Aorta (tissue), 5 donors: Measurements from ENCODE around the gene ATP6V1G2. TPM values are rescaled to one million over a fixed set of nuclear protein-coding genes. Genes with fewer than 3 reads are reported as not detected.

Experiments used
- ATAC-seq: fragments of 200-7000 bp; cut with Tn5 transposase; one replicate; pipeline ENCODE4 v1.9.1; 2022; ENCODE audit warnings: moderate library complexity; ENCODE audit not compliant: low FRiP score
- DNase-seq, 2 donors: peaks; one replicate each; pipeline ENCODE4 v3.0.0-alpha.2; 2020
- H3K27ac ChIP-seq, 2 donors: one replicate each; pipeline ENCODE4 v1.5.1; 2013; ENCODE audit warnings: low read length in 2 of 2, mild to moderate bottlenecking in 2 of 2, moderate library complexity in 2 of 2, control low read depth in 1 of 2, inconsistent platforms in 1 of 2, low read depth in 1 of 2
- H3K27me3 ChIP-seq, 2 donors: one replicate each; pipeline ENCODE4 v1.6.1; 2013; ENCODE audit warnings: control low read depth in 1 of 2, low read length in 1 of 2, mild to moderate bottlenecking in 1 of 2, moderate library complexity in 1 of 2; ENCODE audit not compliant: insufficient read depth in 2 of 2, control insufficient read depth in 1 of 2
- H3K36me3 ChIP-seq, 2 donors: one replicate each; pipeline ENCODE4 v1.6.1; 2013; ENCODE audit warnings: control low read depth in 1 of 2, low read length in 1 of 2, mild to moderate bottlenecking in 1 of 2; ENCODE audit not compliant: insufficient read depth in 2 of 2, control insufficient read depth in 1 of 2
- H3K4me1 ChIP-seq, 2 donors: one replicate each; pipeline ENCODE4 v1.6.1; 2013; ENCODE audit warnings: low read length in 2 of 2, control low read depth in 1 of 2, mild to moderate bottlenecking in 1 of 2, moderate library complexity in 1 of 2; ENCODE audit not compliant: insufficient read depth in 2 of 2, control insufficient read depth in 1 of 2
- H3K4me3 ChIP-seq, 2 donors: one replicate each; pipeline ENCODE4 v1.5.1; 2013; ENCODE audit warnings: low read length in 2 of 2, control low read depth in 1 of 2, mild to moderate bottlenecking in 1 of 2
- H3K9me3 ChIP-seq: one replicate; pipeline ENCODE4 v1.6.1; 2013; ENCODE audit warnings: mild to moderate bottlenecking, low read length; ENCODE audit not compliant: control insufficient read depth
- WGBS, 2 donors: extraction: QIAGEN DNeasy Blood & Tissue Kit; methylation state at CpG; one replicate each; pipeline ENCODE4 v1.1.7; 2013; 5-methylcytosine and 5-hydroxymethylcytosine counted together
- intact Hi-C, 2 donors: fragments of 100-400 bp; cut with DNase I; formaldehyde crosslinking; loops; one replicate each; pipeline versions ENCODE4 v1.14.2 to v1.15.0; 2022
- polyA plus RNA-seq, 2 donors: library from polyadenylated mRNA; stranded (reverse); fragments of 200-250 nt; gene quantifications; one replicate each; pipeline ENCODE4 v1.2.3, GENCODE V29; 2013
- total RNA-seq, 2 donors: library from RNA; stranded (reverse); fragmentation: NEBNext Ultra II Directional; extraction: Animal tissue kit (Norgen Biotek cat#: 25700); gene quantifications; one replicate each; pipeline ENCODE4 v1.2.1, GENCODE V29; 2021
- donor health status: healthy with polysubstance abuse.
- donor health status: Bipolar disorder and iron deficiency.
- donor health status: DM: no; HTN: no; CAD: no.
- donor health status: DM: no; HTN: no; CAD: no.
- donor health status: DM: yes; HTN: yes; CAD: no.

ATP6V1G2 gene
- total and polyA plus RNA-seq, 4 donors: 1.3 to 1.8 (median 1.5) TPM

- 84% methylated on average over 6 of the region's 6 CpGs for WGBS, 2 donors
- Histone ChIP-seq H3K27ac (no peak overlapping the region), H3K36me3 (peaks cover 13 to 28% of the 10 kb centered on the region in 2 donors), H3K9me3 (no peaks in the 10 kb centered on the region), H3K4me1 (peaks cover 0 to 2% of the 10 kb centered on the region in 2 donors), H3K27me3 (no peaks in the 10 kb centered on the region), H3K4me3 (no peak overlapping the region)
- intact Hi-C loops: no loop called here
- ATAC-seq (no peak), DNase-seq (no peak)
These were observed 12.4 kb downstream of the ATP6V1G2 start for GRCh38 chr6:31534011-31534410.

- ATAC-seq (no peak), DNase-seq (no peak)
- 78 to 92% methylated on average over 1 of the region's 1 CpG for WGBS, 2 donors
- H3K27me3 ChIP-seq: no peaks in the 10 kb centered on the region
- H3K4me1 ChIP-seq: no peaks in the 10 kb centered on the region
- intact Hi-C loops: no loop called here
- no peak overlapping the region for H3K4me3 ChIP-seq
- peaks cover 11 to 22% of the 10 kb centered on the region in 2 donors for H3K36me3 ChIP-seq
- H3K9me3 ChIP-seq: no peaks in the 10 kb centered on the region
- H3K27ac ChIP-seq: no peak overlapping the region
These were observed 13.0 kb downstream of the ATP6V1G2 start for GRCh38 chr6:31533455-31533841.

DNA sequence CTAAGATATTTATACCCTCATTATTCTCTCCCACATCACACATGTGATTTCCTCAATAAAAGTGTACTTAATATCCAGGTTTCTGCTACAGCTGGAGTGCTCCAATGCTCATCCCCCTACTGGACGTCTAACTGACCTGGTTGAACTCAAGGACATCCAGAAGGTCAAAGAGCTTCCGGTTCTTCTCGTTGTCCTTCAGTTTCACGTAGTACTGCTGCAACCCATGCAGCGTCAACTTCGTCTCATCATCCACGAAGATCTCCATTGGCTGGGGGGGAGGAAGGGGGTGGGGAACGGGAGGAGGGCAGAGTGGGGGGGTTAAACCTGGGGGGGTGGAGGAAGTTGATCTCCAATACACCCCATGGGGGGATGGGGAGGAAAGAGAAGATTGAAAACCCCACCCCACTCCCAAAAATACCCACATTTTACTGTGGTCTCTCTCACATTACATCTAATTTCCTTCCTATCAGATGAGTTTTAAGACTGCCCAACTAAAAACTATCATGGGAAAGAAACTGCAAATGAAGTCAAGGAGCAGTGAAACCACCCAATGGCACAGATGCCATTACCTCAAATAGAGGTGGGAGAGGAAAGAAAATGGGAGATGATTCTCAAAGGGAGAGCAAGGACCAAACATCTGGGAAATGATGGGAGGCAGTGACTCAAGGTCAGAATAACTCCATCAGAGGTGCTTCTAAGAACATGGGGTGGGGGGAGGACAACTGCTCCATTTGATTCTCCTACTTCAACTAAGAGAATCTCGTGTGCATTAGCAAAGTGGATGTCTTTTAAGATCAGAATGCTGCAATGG lies 13.6 kb downstream of the ATP6V1G2 start:
- Histone ChIP-seq H3K36me3 (peaks cover 9 to 21% of the 10 kb centered on the region in 2 donors), H3K4me3 (no peak overlapping the region), H3K27ac (no peak overlapping the region), H3K4me1 (no peaks in the 10 kb centered on the region), H3K9me3 (no peaks in the 10 kb centered on the region), H3K27me3 (no peaks in the 10 kb centered on the region)
- ATAC-seq (no peak), DNase-seq (no peak)
- intact Hi-C loops: no loop called here
- WGBS, 2 donors: 58 to 65% methylated on average over 9 of the region's 9 CpGs

DNA sequence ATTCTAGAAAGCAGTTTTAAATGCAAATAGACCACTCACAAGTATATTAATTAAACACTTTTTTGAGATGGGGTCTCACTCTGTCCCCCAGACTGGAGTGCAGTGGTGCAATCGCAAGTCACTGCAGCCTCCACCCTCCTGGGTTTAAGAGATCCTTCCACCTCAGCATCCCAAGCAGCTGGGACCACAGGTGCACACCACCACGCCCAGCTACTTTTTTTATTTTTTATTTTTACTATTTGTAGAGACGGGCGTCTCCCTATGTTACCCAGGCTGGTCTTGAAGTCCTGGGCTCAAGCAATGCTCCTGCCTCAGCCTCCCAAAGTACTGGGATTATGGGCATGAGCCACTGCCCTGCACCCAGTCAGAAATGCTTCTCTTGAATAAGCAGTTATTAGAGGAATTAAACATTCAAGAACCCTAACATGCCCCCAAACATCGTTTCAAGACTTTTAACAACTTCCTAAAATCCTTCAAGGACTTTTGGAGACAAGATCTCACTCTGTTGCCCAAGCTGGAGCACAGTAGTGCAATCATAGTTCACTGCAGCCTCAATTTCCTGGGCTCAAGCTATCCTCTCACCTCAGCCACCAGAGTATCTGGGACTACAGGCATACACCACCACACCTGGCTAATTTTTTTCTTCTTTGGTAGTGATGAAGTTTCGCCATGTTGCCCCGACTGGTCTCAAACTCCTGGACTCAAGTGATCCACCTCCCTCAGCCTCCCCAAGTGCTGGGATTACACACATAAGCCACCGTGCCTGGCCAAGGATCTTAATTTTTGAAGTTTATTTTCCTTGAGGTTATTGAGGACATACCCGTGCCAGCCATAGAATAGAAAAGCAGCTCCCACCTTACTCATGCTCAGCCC lies 14.4 kb downstream of the ATP6V1G2 start:
- Histone ChIP-seq H3K27ac (no peak overlapping the region), H3K27me3 (no peaks in the 10 kb centered on the region), H3K9me3 (no peaks in the 10 kb centered on the region), H3K36me3 (peaks cover 9 to 21% of the 10 kb centered on the region in 2 donors), H3K4me1 (no peaks in the 10 kb centered on the region), H3K4me3 (no peak overlapping the region)
- intact Hi-C loops: no loop called here
- WGBS, 2 donors: 63 to 72% methylated on average over 8 to 9 of the region's 9 CpGs
- no peak for DNase-seq
- no peak for ATAC-seq

- no peaks in the 10 kb centered on the region for H3K9me3 ChIP-seq
- ATAC-seq (no peak), DNase-seq (no peak)
- no peaks in the 10 kb centered on the region for H3K27me3 ChIP-seq
- no peak overlapping the region for H3K27ac ChIP-seq
- intact Hi-C loops: no loop called here
- H3K4me1 ChIP-seq: no peaks in the 10 kb centered on the region
- H3K4me3 ChIP-seq: no peak overlapping the region
- 83 to 86% methylated on average over 7 of the region's 7 CpGs for WGBS, 2 donors
- peaks cover 9 to 17% of the 10 kb centered on the region in 2 donors for H3K36me3 ChIP-seq
These were observed 15.2 kb downstream of the ATP6V1G2 start for GRCh38 chr6:31531162-31531561.

GRCh38 chr6:31530659-31531058 lies 15.7 kb downstream of the ATP6V1G2 start:
- no peak for ATAC-seq
- Histone ChIP-seq H3K9me3 (no peaks in the 10 kb centered on the region), H3K27me3 (no peaks in the 10 kb centered on the region), H3K36me3 (peaks cover 9 to 12% of the 10 kb centered on the region in 2 donors), H3K27ac (no peak overlapping the region), H3K4me3 (no peak overlapping the region), H3K4me1 (no peaks in the 10 kb centered on the region)
- 62 to 66% methylated on average over 6 of the region's 6 CpGs for WGBS, 2 donors
- intact Hi-C loops: no loop called here
- DNase-seq: no peak

DNA sequence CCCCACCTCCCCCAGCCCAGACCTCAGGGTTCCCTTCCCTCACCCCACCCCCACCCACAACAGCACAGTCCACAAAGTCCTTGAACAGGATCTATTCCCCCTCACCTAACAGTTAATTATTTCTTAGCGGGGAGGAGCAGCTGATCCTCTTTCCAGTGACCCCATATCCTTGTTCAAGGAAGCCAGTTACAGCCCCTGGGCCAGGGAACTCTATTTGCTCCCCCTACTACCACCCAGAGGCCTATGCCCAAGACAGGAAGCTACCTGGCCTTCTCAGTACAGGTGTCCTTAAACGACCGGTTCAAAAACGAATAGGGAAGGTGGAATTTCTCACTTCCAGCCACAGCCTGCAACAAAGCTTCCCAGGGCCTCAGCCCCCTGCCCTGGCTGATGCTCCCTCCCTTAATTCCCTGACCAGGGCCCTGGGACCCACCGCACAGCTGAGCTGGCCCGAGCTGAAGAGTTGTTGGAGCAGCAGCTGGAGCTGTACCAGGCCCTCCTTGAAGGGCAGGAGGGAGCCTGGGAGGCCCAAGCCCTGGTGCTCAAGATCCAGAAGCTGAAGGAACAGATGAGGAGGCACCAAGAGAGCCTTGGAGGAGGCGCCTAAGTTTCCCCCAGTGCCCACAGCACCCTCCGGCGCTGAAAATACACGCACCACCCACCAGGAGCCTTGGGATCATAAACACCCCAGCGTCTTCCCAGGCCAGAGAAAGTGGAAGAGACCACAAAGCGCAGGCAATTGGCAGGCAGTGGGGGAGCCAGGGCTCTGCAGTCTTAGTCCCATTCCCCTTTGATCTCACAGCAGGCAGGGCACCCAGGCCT lies 16.9 kb downstream of the ATP6V1G2 start:
- DNase-seq (no peak), ATAC-seq (no peak)
- intact Hi-C loops: no loop called here
- Histone ChIP-seq H3K27ac (no peak overlapping the region), H3K9me3 (no peaks in the 10 kb centered on the region), H3K36me3 (peaks cover 5 to 7% of the 10 kb centered on the region in 2 donors), H3K4me1 (no peaks in the 10 kb centered on the region), H3K27me3 (no peaks in the 10 kb centered on the region), H3K4me3 (no peak overlapping the region)
- 40 to 45% methylated on average over 12 of the region's 12 CpGs for WGBS, 2 donors

GRCh38 chr6:31528821-31529328 lies 17.5 kb downstream of the ATP6V1G2 start, which contains the start of gene MCCD1:
TSS of gene MCCD1 (plus strand) at chr6:31528962. CDS start at chr6:31529015, 53 bp downstream.
- ATAC-seq: no peak
- no peak within 1 kb of the TSS for H3K27ac ChIP-seq
- 47 to 64% methylated on average over 5 to 7 of the region's 7 CpGs for WGBS, 2 donors
- no peak for DNase-seq
- H3K27me3 ChIP-seq: no peaks in the 10 kb centered on the region
- H3K36me3 ChIP-seq: peaks cover 2 to 7% of the 10 kb centered on the region in 2 donors
- H3K9me3 ChIP-seq: no peaks in the 10 kb centered on the region
- H3K4me3 ChIP-seq: no peak within 1 kb of the TSS
- no peaks in the 10 kb centered on the region for H3K4me1 ChIP-seq
- intact Hi-C loops: no loop called here
